ENCODE data around the gene SEZ6L.

Gene SEZ6L

DNA sequence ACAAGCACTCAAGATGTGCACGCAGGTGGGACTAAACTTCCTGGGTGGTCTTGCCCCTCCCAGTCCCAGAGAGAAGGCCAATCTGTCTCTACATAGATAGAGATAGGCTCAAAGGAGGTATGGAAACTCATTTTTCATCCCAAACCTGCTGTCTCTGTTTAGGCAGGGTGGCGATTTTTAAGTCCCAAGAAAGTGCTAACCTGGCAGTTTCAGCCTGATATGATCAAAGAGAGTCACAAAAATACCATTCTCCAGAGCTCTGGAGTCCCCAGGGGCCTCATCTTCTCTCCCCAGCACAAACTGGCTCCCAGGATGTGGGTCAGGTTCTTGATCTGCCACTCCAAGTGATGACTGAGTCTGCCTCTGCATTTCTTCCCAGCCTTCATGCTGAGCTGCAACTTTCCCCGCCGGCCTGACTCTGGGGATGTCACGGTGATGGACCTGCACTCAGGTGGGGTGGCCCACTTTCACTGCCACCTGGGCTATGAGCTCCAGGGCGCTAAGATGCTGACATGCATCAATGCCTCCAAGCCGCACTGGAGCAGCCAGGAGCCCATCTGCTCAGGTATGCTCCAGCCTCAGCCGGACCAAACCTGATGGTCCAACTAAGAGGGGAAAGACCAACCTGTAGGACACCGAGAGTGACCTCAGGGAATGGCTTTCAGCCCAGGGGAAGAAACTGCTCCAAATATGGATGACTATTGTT lies 129.5 kb downstream of the SEZ6L start:
- Histone ChIP-seq H3K36me3 (ENCODE audit: insufficient read depth) (no peaks in the 10 kb centered on the region), H3K4me3 (IDR thresholded peaks at IDR 0.05; ENCODE audit: insufficient read depth, low read depth, low read length) (no peak overlapping the region), H3K9ac (no peak overlapping the region), H3K27ac (no peak overlapping the region), H2AFZ (ENCODE audit: low read depth) (no peak overlapping the region), H4K20me1 (ENCODE audit: insufficient read depth) (no peaks in the 10 kb centered on the region), H3K79me2 (ENCODE audit: insufficient read depth, low read depth) (no peaks in the 10 kb centered on the region), H3K4me2 (no peak overlapping the region), H3K4me1 (ENCODE audit: low read depth, poor library complexity, severe bottlenecking) (peaks cover 3% of the 10 kb centered on the region), H3K27me3 (ENCODE audit: insufficient read depth, low read depth) (no peaks in the 10 kb centered on the region)
- TF ChIP-seq, protein P1, sequence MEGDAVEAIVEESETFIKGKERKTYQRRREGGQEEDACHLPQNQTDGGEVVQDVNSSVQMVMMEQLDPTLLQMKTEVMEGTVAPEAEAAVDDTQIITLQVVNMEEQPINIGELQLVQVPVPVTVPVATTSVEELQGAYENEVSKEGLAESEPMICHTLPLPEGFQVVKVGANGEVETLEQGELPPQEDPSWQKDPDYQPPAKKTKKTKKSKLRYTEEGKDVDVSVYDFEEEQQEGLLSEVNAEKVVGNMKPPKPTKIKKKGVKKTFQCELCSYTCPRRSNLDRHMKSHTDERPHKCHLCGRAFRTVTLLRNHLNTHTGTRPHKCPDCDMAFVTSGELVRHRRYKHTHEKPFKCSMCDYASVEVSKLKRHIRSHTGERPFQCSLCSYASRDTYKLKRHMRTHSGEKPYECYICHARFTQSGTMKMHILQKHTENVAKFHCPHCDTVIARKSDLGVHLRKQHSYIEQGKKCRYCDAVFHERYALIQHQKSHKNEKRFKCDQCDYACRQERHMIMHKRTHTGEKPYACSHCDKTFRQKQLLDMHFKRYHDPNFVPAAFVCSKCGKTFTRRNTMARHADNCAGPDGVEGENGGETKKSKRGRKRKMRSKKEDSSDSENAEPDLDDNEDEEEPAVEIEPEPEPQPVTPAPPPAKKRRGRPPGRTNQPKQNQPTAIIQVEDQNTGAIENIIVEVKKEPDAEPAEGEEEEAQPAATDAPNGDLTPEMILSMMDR (conservative IDR thresholded peaks at IDR 0.05; ENCODE audit: low read depth, low read length) = no peak

DNA sequence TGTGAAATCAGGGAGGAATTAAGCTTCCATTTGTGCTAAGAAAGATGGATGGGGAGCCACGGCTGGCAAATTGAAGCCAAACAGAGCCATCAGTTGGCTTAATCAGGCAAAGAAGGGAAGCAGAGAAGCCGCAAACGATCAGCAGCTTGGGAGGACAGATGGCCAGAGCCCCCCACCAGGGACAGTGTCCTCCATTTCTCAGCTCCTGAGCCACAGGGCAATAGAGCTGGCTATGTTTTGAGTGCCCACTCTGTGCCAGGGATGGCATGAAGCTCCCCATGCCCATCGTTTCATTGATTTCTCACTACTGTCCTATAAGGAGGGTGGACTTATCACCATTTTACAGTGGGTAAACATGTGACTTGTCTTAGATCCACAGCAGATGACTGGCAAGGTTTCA lies 133.5 kb downstream of the SEZ6L start:
- H3K4me1 ChIP-seq (ENCODE audit: low read depth, poor library complexity, severe bottlenecking) = no peaks in the 10 kb centered on the region

DNA sequence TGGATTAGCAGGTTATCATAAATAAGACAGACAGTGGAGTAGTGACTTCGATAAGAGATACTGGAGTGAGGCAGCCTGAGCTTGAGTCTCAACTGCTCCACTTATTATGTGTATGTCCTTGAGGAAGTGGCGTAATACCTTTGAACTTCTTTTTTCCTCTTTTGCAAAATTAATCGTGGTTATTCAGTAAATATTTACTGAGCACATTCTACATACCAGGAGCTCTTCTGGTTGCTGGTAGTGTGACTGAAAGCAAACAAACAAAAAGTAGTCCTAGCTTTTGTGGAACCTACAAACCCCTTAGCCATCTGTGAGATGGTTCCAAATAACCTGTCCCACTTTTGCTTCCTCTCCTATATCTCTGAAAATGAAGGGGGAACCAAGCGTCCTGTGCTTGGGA lies 134.2 kb downstream of the SEZ6L start:
- H3K27ac ChIP-seq = no peak overlapping the region
- H4K20me1 ChIP-seq (ENCODE audit: insufficient read depth) = no peaks in the 10 kb centered on the region
- H3K4me3 ChIP-seq (IDR thresholded peaks at IDR 0.05; ENCODE audit: insufficient read depth, low read depth, low read length) = no peak overlapping the region
- no peaks in the 10 kb centered on the region for H3K27me3 ChIP-seq (ENCODE audit: insufficient read depth, low read depth)
- no peak overlapping the region for H3K4me2 ChIP-seq
- no peak overlapping the region for H2AFZ ChIP-seq (ENCODE audit: low read depth)
- no peaks in the 10 kb centered on the region for H3K79me2 ChIP-seq (ENCODE audit: insufficient read depth, low read depth)
- no peak overlapping the region for H3K9ac ChIP-seq
- H3K36me3 ChIP-seq (ENCODE audit: insufficient read depth) = no peaks in the 10 kb centered on the region
- no peaks in the 10 kb centered on the region for H3K4me1 ChIP-seq (ENCODE audit: low read depth, poor library complexity, severe bottlenecking)
- TF ChIP-seq, protein P1 (conservative IDR thresholded peaks at IDR 0.05; ENCODE audit: low read depth, low read length) = no peak

More for the DNA sequence above, 133.5 kb downstream of the SEZ6L start:
- Histone ChIP-seq H2AFZ (ENCODE audit: low read depth) (no peak overlapping the region), H3K36me3 (ENCODE audit: insufficient read depth) (no peaks in the 10 kb centered on the region), H3K4me2 (no peak overlapping the region), H3K79me2 (ENCODE audit: insufficient read depth, low read depth) (no peaks in the 10 kb centered on the region), H3K4me3 (IDR thresholded peaks at IDR 0.05; ENCODE audit: insufficient read depth, low read depth, low read length) (no peak overlapping the region), H4K20me1 (ENCODE audit: insufficient read depth) (no peaks in the 10 kb centered on the region), H3K9ac (no peak overlapping the region), H3K27me3 (ENCODE audit: insufficient read depth, low read depth) (no peaks in the 10 kb centered on the region), H3K27ac (no peak overlapping the region)
- TF ChIP-seq, protein P1 (conservative IDR thresholded peaks at IDR 0.05; ENCODE audit: low read depth, low read length) = no peak

DNA sequence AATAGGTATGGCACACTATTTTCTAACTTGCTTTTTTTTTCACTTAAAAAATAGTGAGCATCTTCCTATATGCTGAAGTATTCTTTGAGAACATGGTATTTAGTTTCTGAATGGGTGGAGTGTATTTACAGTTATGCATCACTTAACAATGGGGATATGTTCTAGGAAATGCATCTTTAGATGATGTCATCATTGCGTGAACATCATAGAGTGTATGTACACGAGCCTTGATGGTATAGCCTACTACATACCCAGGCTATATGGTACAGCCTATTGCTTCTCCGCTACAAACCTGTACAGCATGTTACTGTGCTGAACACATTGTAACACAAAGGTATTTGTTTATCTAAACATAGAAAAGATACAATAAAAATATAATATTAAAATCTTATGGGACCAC lies 135.5 kb downstream of the SEZ6L start:
- TF ChIP-seq, protein P1 (conservative IDR thresholded peaks at IDR 0.05; ENCODE audit: low read depth, low read length) = no peak
- Histone ChIP-seq H3K27ac (no peak overlapping the region), H3K36me3 (ENCODE audit: insufficient read depth) (no peaks in the 10 kb centered on the region), H2AFZ (ENCODE audit: low read depth) (no peak overlapping the region), H3K4me2 (no peak overlapping the region), H3K27me3 (ENCODE audit: insufficient read depth, low read depth) (no peaks in the 10 kb centered on the region), H3K79me2 (ENCODE audit: insufficient read depth, low read depth) (no peaks in the 10 kb centered on the region), H3K4me1 (ENCODE audit: low read depth, poor library complexity, severe bottlenecking) (no peaks in the 10 kb centered on the region), H3K9ac (no peak overlapping the region), H4K20me1 (ENCODE audit: insufficient read depth) (no peaks in the 10 kb centered on the region), H3K4me3 (IDR thresholded peaks at IDR 0.05; ENCODE audit: insufficient read depth, low read depth, low read length) (no peak overlapping the region)

Measured in KMS-11 (cell line).